ENCODE measurements around the gene HOXA13. TPM values are rescaled to one million over a fixed set of nuclear protein-coding genes. Genes with fewer than 3 reads are reported as not detected.
A peak's percentile ranks its signal among the peaks of the same experiment; 100 is the strongest.

Gene HOXA13
- total RNA-seq, 1 donor, result 1.3 TPM

DNA sequence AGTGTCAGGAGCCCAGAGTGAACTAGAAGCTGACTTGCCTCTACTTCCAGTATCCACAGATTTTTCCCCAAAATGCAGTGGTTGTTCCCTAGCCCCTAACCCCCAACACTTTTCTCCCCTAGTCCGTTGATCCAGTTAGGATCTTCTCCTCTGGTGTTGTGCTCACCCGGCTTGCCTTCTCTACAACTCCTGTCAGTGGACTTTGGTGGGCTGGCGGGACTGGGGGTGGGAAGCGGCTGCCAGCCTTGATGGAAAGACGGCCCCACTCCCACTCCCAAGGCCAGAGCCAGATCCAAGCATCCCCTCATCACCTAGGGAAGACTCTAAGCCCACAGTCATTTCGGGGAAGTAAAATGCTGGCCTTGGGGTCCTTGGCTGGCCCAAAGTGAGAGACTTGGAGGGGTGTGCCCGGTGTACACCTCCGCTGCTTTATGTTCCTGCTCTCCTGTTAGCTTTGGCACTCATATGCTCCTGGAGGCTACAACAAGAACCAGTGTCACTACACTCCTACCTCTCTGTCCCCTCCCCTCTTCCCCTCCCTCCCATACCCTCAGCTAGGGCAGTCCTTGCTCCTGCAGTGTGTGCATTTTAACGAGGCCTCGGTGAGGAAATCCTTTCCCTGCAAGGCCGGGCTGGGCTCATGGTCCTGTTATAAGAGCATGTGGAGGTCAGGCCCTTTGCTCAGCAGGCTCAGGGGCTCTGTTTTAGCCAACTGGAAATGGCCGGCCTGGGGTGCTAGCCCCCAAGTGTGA, 24.8 kb downstream of the HOXA13 start:
- peak overlapping the region; percentile 67 for H3K4me3 ChIP-seq (ENCODE audit: low read depth, low read length)
- peak; percentile 93 for DNase-seq (ENCODE audit: low read depth)
- TF ChIP-seq CTCF (IDR thresholded peaks at IDR 0.05; ENCODE audit: insufficient read depth, low read depth, low read length), result no peak

DNA sequence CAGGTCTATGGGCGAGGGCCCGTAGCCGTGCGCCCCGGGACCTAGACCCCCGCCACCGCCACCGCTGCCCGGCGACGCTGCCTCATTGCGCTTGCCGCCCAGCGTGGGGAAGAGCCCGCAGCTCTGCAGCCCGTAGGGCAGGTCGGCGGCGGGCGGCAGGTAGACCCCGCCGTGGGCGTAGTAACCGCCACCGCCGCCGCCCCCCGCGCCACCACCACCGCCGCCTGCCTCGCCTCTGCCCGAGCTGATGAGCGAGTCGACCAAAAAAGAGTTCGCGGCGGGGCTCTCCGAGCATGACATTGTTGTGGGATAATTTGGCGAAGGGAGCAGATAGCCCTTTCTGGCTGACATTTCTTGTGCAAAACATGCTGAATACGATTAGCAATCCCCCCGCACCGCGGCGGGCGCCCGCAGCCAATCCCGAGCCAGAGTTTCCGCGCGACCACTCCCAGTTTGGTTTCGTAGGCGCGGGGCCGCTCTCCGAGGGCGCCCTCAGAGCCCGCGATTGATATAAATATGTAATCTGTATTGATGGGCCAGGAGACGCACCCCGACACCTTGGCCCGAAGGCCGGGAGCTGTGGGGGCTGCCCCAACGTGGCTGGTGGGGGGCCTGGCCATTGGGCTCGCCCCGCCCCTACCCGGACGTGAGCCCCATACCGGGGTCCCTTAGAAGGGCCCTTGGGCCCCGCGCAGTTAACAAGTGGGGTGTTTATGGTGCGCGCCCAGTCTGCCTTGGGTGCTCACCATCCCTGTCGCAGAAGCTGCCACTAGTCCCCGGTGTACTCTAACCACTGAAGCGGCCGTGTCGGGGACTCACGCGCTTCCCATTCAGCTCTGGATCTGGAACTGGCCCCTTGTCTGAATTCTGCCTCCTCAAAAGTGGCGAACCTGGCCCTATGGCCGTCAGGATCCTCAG, 25.7 kb downstream of the HOXA13 start, which contains the start of gene HOXA10:
TSS of gene HOXA10 (minus strand) at position 365 of the 918 bp plus-strand sequence. CDS start at position 351, 14 bp downstream.
- TF ChIP-seq CTCF (IDR thresholded peaks at IDR 0.05; ENCODE audit: insufficient read depth, low read depth, low read length), result no peak
- DNase-seq (ENCODE audit: low read depth), result peak; percentile 84
- H3K4me3 ChIP-seq (ENCODE audit: low read depth, low read length), result peak within 1 kb of the TSS; percentile 67

- TF ChIP-seq CTCF (IDR thresholded peaks at IDR 0.05; ENCODE audit: insufficient read depth, low read depth, low read length), result no peak
- peak; percentile 10 for DNase-seq (ENCODE audit: low read depth)
- H3K4me3 ChIP-seq (ENCODE audit: low read depth, low read length), result peak overlapping the region; percentile 67
These were observed 26.4 kb downstream of the HOXA13 start for GRCh38 chr7:27173511-27173955.

DNA sequence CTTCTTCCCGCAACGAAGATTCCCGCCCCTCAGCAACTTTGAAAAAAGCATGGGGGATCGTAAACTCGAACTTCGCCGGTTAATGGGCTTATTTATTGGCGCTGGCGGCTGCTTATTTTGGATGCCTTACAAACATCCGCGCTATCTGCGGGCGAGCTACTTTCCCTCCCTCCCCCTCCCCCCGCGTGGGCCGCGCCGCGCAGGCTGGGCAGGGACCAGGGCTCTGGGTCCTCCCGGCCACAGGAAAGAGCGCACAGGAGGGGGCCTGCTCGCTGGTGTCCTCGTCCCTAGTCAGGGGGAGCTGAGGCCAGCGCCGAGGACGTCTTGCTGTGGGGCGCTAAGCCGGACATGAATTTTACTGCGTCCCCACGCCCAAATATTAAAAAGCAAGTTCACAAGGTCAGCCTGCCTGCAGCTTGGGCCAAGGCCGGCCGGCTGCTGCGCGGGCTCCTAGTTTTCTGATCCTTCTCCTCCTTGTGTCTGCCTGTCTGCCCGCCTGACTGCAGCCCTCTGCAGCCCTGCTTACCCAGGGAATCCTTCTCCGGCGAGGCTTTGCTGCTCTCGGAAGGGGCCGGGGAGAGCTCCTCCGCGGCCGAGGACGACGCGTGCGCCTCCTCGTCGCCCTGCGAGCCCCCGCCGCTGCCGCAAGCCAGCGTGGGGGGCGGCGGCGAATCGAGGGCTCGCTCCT, 26.9 kb downstream of the HOXA13 start:
- TF ChIP-seq CTCF (IDR thresholded peaks at IDR 0.05; ENCODE audit: insufficient read depth, low read depth, low read length), result no peak
- peak; percentile 94 for DNase-seq (ENCODE audit: low read depth)
- H3K4me3 ChIP-seq (ENCODE audit: low read depth, low read length), result peak overlapping the region; percentile 67

DNA sequence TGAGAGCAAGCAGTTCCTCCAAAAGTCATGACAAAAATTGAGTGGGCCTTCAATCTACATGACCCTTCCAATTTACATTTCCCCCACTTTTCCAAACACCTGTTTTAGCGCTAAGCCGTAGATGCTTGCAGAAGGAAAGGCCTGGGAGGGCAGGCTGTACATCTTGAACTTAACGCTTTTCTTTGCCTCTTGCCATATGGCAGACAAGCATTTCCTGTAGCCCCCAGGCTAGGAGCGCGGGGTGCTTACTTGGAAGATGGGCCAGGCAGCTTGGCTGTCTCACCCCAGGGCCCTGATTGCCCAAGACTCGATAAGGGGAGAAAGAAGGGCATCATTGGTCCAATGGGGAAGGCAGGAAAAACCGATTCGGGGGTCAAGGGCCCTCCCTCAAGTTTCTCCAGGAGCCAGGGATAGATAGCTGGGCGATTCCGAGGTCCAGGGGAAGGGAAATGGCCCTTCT, 27.5 kb downstream of the HOXA13 start:
- peak overlapping the region; percentile 67 for H3K4me3 ChIP-seq (ENCODE audit: low read depth, low read length)
- no peak for TF ChIP-seq CTCF (IDR thresholded peaks at IDR 0.05; ENCODE audit: insufficient read depth, low read depth, low read length)
- DNase-seq (ENCODE audit: low read depth), result peak; percentile 93

- no peak for TF ChIP-seq CTCF (IDR thresholded peaks at IDR 0.05; ENCODE audit: insufficient read depth, low read depth, low read length)
- H3K4me3 ChIP-seq (ENCODE audit: low read depth, low read length), result peak overlapping the region; percentile 67
- peak; percentile 75 for DNase-seq (ENCODE audit: low read depth)
These were observed 28.1 kb downstream of the HOXA13 start for GRCh38 chr7:27171637-27172314.
